NCI-H446 (cell line): ENCODE measurements around the gene CYP4A11.
"Not testable (repeated sequence)": the region's sequence is repeated elsewhere in the genome, so short reads cannot be mapped to it uniquely, and the experiment has no call there.

Experiments used
- DNase-seq, 2 experiments: peaks; one replicate each; lab custom pipeline; 2025; lab: John Stamatoyannopoulos, UW

CYP4A11 gene

DNA sequence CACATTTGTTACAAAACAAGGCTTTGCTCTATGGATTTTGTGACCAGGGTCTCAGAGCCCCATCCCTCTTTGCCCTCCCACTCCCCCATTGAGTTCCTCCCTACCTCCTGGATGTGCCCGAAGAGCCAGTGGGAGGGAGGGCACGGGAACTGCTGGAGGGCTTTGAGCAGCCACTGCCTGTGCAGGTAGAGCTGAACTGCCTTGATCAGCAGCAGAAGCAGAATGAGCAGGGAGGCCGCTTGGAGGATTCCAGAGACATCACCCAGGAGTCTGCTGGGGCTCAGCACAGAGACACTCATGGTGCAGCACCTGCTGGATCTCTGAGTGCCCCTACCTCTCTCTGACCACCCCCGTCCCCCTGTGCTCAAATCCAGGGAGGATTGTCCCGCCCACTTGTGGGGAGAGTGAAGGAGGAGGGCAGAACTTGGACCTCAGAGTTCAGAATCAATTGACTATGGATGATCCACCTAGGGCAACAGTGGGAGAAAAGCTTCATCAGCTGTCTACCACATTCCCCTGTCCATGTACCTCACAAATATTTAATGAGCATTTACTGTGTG is at the start of gene CYP4A11:
Gene CYP4A11, minus strand, starts transcription at position 342 of the 560 bp plus-strand sequence. Its CDS starts 43 bp downstream, at position 299.
- no peak for DNase-seq

- not testable (repeated sequence) for DNase-seq
These were observed 49.3 kb upstream of the CYP4A11 start for GRCh38 chr1:46990541-46990940.

DNA sequence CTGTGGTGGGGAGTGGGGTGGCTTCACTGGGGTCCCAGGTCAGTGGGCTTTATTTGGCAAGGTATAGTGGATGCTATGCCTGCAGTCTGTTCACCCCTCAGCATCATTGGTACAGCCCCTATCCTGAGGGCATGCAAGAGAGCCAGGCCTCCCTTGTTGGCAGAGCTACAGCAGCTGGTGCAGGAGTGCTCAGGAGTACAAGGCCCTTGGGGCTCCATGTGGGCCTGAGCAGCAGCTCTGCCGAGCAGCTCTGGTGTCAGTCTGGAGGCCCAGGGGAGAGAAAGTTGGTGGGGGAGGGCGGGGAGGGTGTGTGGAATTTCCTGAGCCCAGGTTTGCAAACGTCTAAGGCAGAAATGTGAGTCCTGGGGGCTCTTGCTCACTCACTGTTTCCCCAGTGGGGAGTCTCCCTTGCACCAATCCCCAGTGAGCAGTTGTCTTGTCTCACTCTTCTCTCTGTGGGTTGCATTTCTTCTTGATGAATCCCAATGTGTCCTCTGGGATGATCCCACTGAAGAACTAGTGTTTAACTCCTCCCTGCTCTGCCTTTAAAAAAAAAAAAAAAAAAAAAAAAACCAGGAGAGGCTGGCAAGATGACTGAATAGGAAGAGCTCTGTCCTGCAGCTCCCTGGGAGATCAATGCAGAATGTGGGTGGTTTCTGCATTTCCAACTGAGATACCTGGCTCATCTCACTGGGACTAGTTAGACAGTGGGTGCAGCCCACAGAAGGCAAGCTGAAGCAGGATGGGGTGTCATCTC is 42.7 kb upstream of the CYP4A11 start:
- DNase-seq: no peak

DNA sequence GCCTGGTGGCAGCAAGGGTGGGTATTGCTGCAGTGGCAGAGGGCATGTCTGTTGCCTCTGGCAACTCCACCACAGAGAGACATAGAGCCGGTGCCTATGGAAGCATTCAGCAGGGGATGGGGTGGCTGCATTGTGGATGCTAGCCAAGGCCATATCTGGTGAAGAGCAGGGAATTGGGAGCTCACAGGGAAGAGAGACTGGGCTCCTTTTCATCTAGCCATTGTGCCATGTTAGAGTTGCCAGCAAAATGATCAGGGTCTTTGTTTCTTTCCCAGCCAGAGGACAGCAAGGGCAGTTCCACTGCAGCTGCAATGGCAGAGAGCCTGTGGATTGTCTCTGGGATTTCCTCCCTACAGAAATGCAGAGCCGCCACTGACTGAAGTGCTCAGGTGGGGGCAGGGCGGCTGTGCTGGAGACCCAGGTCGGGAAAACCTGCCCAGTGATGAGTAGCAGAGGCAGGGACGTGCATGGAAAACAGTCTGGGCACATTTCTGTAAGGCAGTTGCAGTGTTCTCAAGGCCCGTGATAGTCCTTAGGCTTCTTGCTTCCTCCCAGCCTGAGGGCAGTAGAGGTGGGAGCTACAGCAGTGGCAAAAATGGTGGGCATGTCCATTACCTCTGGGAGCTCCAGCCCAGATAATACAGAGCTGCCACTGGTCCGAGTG is 42.0 kb upstream of the CYP4A11 start:
- no peak for DNase-seq

DNA sequence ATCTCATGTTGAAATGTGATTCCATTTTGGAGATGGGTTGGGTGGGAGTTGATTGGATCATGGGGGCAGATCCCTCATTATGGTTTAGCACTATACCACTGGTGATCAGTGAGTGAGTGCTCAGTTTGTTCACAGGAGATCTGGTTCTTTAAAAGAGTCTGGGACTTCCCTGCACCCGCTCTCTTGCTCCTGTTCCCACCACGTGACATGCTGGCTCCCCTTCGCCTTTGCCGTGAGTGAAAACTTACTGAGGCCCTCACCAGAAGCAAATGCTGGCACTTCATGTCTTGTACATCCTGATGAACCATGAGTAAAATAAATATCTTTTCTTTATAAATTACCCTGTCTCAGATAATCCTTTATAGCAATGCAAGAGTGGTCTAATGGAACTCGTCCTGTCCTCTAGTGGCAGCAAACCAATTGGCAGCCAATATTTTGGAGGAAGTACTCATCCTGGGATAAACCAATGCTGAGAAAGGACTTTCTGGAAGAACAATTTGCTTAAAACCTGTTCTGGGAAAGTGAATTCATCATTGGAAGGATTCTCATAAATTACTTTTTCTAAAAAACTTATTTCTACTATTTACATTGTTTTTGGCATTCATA is 27.8 kb upstream of the CYP4A11 start:
- DNase-seq: no peak

GRCh38 chr1:46962272-46962671 is 21.0 kb upstream of the CYP4A11 start:
- not testable (repeated sequence) for DNase-seq

DNA sequence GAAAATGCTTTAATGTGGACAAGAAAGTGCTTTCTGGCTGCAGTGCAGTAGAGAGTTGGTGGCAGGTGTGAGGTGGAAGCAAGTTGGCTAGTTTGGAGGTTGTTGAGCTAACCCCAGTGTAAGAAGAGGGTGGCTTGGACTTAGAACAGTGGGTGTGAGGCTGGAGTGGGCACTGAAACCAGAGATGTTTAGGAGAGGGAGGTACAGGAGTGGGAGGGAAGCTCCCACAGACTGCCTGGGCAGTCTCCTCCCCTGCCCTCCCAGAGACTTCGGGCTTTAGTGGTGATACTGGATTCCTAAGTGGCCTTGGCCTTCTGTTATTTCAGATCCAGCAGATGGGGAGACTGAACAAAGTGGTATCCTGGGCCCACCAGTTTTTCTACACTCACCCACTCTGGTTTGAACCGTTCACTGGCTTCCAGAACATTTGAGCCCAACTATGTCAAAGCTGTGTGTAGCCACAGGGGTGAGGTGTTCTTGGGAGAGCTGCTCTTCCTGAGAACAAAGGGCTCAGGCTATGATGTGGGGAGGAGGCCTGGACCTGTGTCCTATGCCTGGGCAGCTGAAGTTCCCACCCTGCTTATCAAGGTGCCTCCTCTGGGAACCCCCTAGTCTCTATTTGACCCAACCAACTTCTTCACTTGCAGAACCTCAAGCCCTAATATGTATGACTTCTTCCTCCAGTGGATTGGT is 19.9 kb upstream of the CYP4A11 start:
- DNase-seq: no peak

DNA sequence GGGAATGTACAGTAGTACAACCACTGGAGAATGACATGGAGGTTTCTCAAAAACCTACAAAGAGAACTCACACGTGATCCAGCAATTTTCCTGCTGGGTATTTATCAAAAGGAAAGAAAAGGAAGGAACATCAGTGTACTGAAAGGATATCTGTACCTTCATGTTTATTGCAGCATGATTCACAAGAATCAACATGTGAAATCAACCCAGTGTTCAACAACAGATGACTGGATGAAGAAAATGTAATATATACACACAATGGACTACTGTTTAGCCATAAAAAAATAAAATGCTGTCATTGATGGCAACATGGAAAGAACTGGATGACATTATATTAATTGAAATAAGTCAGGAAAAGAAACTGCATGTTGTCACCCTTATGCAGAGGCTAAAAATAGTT is 19.0 kb upstream of the CYP4A11 start:
- no peak for DNase-seq

GRCh38 chr1:46955116-46955515 is 13.8 kb upstream of the CYP4A11 start:
- DNase-seq: not testable (repeated sequence)

- DNase-seq: not testable (repeated sequence)
These were observed 12.6 kb upstream of the CYP4A11 start for GRCh38 chr1:46953847-46954246.

DNA sequence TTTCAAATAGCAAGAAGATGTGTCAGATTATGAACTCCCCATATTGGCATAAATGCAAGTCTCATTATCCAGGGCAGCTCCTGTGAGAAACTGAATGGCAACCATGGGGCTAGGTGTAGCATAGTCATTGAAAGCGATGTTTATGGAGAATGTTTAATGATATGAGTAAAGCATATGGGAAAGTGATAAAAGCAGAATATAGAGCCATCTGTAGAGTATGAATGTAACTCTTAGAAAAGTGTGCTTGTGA is 8.1 kb upstream of the CYP4A11 start:
- DNase-seq: not testable (repeated sequence)

DNA sequence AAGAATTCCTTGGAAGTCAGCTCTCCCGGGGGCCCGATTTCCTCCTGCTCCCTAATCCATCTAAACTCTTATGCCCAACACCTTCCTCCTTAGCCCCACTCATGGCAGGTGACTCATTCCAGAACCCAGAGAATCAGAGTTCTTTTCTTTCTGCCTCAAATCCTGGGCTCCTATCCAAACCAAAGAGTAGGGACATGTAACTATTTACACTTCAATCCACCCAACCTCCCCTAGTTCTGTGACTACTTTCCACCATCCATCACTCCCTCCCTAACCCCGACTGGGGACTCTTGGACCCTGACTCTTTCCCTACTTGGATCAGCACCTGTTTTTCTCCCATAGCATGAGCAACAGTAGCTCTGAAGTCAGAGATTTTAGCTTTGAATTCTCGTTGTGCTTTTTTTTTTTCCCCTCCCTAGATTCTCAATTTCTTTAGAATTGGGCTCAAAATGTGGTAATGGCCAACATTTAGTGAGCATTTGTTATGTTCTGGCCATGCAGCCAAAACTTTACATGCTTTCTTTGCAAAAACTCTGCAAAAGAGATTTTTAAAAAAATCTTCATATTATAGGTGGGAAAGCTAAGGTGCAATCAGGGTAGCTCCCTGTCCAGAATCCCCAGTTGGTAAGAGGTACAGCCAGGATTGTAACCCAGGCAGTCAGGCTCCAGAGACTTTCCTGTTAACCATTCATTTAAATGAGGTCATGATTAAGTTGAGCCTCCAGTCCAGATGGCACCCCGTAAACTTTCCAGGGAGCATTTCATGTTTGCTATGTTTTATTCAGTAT is 7.5 kb upstream of the CYP4A11 start:
- DNase-seq: no peak

GRCh38 chr1:46947706-46948105 is 6.4 kb upstream of the CYP4A11 start:
- not testable (repeated sequence) for DNase-seq

- DNase-seq: no peak
These were observed 810 bp upstream of the CYP4A11 start for GRCh38 chr1:46942086-46942485.

DNA sequence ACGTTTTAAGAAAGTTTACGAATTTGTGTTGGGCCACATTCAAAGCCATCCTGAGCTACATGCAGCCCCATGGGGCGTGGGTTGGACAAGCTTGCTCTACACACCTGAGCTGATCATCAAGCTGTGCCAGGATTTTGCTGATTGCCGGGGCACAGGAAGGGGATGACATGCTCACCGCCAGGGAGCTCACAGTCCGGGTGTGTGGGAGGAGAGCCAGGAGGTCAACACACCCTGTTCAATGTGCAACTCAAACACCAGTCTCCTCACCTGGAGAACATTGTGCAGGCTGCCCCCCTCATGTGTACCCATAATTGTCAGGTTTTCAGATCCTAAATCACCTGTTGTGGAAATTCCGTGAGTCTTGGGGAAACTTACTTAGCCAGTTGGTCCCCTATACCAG is 969 bp downstream of the CYP4A11 start:
- DNase-seq: no peak

DNA sequence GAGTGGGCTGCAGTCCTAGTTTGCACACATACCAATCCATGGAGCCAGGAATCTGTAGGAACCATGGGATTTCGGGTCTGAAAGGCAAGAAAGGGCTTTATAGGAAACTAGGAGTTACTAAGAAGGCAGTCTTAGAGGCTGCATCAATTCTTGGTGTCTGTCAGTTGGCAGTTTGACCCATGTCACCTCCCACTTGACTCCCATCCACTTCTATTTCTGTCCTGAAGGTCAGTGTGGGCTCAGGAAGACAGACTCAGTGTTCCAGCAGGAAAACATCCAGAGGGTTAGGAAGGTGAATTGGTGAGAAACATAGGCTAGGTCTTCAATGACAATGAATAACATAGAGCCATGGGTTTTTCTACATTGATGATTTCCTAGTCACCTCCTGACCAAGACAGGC is 4.0 kb downstream of the CYP4A11 start:
- DNase-seq: no peak

DNA sequence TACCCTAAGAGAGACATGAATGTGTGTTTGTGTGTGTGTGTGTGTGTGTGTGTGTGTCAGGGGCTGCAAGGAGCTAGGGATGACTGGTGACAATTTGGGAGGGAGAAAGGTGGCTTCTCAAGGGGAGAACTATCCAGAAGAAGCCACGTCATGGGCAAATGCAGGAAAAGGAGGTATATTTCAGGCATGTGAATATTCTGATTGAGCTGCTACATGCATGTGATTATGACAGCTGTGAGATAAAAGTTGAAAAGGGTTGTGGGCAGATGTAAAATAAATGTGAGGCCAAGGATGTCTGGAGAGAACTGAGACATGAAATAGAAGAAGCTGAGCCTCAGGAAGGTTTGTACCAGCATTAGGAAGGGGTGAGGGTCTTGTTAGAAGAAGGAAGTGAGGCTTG is 4.5 kb downstream of the CYP4A11 start:
- no peak for DNase-seq

DNA sequence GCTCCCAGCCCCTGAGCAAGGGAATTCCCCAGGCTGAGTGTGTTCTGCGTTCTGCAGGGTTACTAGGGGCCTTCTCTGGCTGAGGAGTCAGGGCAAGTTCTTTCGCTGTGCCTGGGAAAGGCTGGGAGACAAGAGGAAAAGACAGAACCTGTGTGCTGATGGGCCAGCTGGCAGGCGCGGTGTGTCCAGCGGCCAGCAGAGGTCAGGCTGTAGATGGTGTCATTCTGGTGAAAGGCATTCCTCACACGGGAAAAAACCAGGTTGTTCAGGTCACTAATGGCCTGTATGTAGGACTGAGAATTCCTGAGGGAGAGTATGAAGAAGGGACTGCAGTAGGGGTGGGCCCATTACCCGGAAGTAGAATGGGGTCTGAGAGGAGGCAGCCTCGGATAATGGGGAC is 6.4 kb downstream of the CYP4A11 start:
- not testable (repeated sequence) for DNase-seq

DNA sequence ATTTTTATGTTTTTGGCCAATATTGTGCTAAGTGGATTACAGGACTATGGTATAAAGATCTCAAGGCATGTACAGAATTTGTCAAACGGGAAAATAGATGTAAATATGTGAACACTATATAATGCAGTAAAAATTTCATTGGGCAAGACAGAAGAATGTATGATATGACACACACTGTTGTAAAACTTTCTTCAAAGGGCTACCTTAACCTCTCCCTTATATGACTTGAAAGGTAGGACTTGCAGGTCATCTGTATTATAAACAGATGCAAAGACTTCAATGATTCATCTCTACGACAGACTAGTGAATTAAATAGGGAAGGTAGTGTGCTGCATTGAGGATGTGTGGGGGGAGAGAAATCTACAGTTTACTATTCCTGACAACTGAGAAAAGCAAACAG is 9.3 kb downstream of the CYP4A11 start:
- DNase-seq: not testable (repeated sequence)

DNA sequence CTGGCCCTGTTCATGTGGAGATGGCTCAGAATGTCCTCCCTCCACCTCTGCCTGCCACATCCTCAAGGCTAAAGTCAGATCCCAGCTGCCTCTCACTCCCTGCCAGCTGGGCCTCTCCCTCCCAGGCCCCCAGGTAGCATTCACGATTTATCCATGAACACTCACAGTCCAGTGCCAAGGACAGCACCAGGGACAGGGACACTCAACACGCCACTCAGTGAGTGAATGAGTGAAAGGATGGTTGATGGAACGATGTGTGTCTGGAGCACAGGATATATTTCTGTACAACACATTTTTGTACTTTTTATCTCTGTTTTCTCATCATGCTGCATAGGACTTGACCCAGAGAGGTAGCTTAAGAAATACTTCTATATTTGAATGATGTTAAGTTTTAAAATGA is 10.1 kb downstream of the CYP4A11 start:
- DNase-seq: no peak

DNA sequence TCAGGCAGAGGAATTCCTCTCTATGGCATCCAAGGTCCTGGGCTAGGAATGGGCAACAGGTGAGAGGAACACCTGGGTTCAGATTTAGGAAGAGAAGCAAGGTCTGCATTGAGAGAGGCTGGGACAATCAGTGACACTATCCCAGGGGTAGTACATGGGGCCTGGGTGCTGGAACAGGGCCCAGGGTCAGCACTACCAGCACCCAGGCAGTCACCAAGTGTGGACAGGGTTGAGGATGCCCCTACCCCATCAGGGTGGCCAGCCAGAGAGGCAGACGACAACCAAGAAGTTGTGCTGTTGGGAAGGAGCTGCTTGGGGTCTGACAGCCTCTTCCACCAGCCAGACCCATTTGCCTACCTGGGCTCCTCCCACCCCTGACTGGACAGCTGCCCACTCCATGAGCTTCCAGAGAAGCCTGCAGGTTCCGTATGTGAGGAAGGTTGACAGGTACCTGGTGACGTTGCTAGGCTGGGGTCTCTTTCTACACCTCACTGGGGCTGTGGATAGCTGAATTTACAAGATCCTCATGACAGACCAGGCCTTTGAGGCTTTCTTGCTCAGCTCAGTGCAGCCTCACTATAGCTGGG is 13.9 kb downstream of the CYP4A11 start:
- DNase-seq: no peak
